OCI-LY3 (cell line): ENCODE measurements around the gene PCNP.

ENCODE experiments used
- EZH2phosphoT487 ChIP-seq: fragments of 200-600 bp; shearing (Covaris generic); IDR thresholded peaks from 2 replicates; pipeline ENCODE4 v1.6.1; 2018; ENCODE audit warnings: antibody characterized with exemption, mixed run types, low read depth
- TF ChIP-seq, protein P1 (sequence below): fragments of 200-600, 300-600 bp; sonication (generic); IDR thresholded peaks from 2 replicates; pipeline ENCODE4 v1.5.1; 2014; ENCODE audit warnings: antibody characterized with exemption, low read length, low read depth

- TF ChIP-seq, protein P1, sequence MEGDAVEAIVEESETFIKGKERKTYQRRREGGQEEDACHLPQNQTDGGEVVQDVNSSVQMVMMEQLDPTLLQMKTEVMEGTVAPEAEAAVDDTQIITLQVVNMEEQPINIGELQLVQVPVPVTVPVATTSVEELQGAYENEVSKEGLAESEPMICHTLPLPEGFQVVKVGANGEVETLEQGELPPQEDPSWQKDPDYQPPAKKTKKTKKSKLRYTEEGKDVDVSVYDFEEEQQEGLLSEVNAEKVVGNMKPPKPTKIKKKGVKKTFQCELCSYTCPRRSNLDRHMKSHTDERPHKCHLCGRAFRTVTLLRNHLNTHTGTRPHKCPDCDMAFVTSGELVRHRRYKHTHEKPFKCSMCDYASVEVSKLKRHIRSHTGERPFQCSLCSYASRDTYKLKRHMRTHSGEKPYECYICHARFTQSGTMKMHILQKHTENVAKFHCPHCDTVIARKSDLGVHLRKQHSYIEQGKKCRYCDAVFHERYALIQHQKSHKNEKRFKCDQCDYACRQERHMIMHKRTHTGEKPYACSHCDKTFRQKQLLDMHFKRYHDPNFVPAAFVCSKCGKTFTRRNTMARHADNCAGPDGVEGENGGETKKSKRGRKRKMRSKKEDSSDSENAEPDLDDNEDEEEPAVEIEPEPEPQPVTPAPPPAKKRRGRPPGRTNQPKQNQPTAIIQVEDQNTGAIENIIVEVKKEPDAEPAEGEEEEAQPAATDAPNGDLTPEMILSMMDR: no peak
- TF ChIP-seq EZH2phosphoT487: no peak
Observed at GRCh38 chr3:101531473-101532086, 42.4 kb upstream of the PCNP start.
